Stimulated activated CD4-positive, alpha-beta T cell treated with anti-CD3 and anti-CD28 coated beads, Interleukin-4, amount 100 ng/mL, for 1 hour (primary cell): Measurements from ENCODE around the gene SYNDIG1.

Experiments used
- DNase-seq: peaks from one replicate; pipeline ENCODE4 v3.0.0-alpha.2; 2020

Gene SYNDIG1

GRCh38 chr20:24529369-24529719, 59.9 kb downstream of the SYNDIG1 start:
- no peak for DNase-seq

GRCh38 chr20:24530131-24530680, 60.8 kb downstream of the SYNDIG1 start:
- no peak for DNase-seq

GRCh38 chr20:24531202-24531601, 61.8 kb downstream of the SYNDIG1 start:
- no peak for DNase-seq

- no peak for DNase-seq
These were observed 62.4 kb downstream of the SYNDIG1 start for GRCh38 chr20:24531631-24532419.

- no peak for DNase-seq
These were observed 64.0 kb downstream of the SYNDIG1 start for GRCh38 chr20:24533449-24533848.

- DNase-seq = no peak
These were observed 64.9 kb downstream of the SYNDIG1 start for GRCh38 chr20:24534282-24534681.

GRCh38 chr20:24535941-24536730, 66.7 kb downstream of the SYNDIG1 start:
- no peak for DNase-seq

- no peak for DNase-seq
These were observed 67.8 kb downstream of the SYNDIG1 start for GRCh38 chr20:24537210-24537609.

GRCh38 chr20:24542721-24543120, 73.3 kb downstream of the SYNDIG1 start:
- DNase-seq = no peak

- DNase-seq = no peak
These were observed 73.7 kb downstream of the SYNDIG1 start for GRCh38 chr20:24543168-24543567.

GRCh38 chr20:24543741-24544140, 74.3 kb downstream of the SYNDIG1 start:
- no peak for DNase-seq

- no peak for DNase-seq
These were observed 74.9 kb downstream of the SYNDIG1 start for GRCh38 chr20:24544371-24544770.

- DNase-seq = no peak
These were observed 75.7 kb downstream of the SYNDIG1 start for GRCh38 chr20:24545168-24545567.

- DNase-seq = no peak
These were observed 76.9 kb downstream of the SYNDIG1 start for GRCh38 chr20:24546232-24546892.

- DNase-seq = no peak
These were observed 78.5 kb downstream of the SYNDIG1 start for GRCh38 chr20:24547967-24548366.

- no peak for DNase-seq
These were observed 89.8 kb downstream of the SYNDIG1 start for GRCh38 chr20:24559114-24559732.

GRCh38 chr20:24560571-24561491, 91.4 kb downstream of the SYNDIG1 start:
- DNase-seq = no peak

- no peak for DNase-seq
These were observed 96.5 kb downstream of the SYNDIG1 start for GRCh38 chr20:24565835-24566351.

- no peak for DNase-seq
These were observed 97.2 kb downstream of the SYNDIG1 start for GRCh38 chr20:24566656-24567055.

- DNase-seq = no peak
These were observed 98.1 kb downstream of the SYNDIG1 start for GRCh38 chr20:24567508-24567907.

- DNase-seq = no peak
These were observed 99.4 kb downstream of the SYNDIG1 start for GRCh38 chr20:24568842-24569241.

- no peak for DNase-seq
These were observed 101.7 kb downstream of the SYNDIG1 start for GRCh38 chr20:24571159-24571558.
